H9 (cell line): ENCODE results near the gene PMS1. TPM values are rescaled to one million over a fixed set of nuclear protein-coding genes. Genes with fewer than 3 reads are reported as not detected.

Experiments
- DNase-seq: peaks from one replicate; pipeline ENCODE4 v3.0.0-alpha.2; 2017
- H2AFZ ChIP-seq: one replicate; pipeline ENCODE4 v1.6.1; 2013; ENCODE audit warnings: mild to moderate bottlenecking, low read length, control low read depth, moderate library complexity
- H2AK5ac ChIP-seq: 2 replicates; pipeline ENCODE4 v1.6.1; 2013; ENCODE audit warnings: low read length, control low read depth, mixed read lengths; ENCODE audit not compliant: insufficient read length
- H2BK120ac ChIP-seq: one replicate; pipeline ENCODE4 v1.6.1; 2013; ENCODE audit warnings: low read depth, mild to moderate bottlenecking, low read length, control low read depth, inconsistent platforms; ENCODE audit not compliant: poor library complexity, severe bottlenecking
- H2BK12ac ChIP-seq: 2 replicates; pipeline ENCODE4 v1.6.1; 2013; ENCODE audit warnings: low read length, control low read depth, mixed read lengths, low read depth; ENCODE audit not compliant: insufficient read length
- H2BK15ac ChIP-seq: 2 replicates; pipeline ENCODE4 v1.6.1; 2013; ENCODE audit warnings: low read depth, low read length, control low read depth
- H2BK20ac ChIP-seq: one replicate; pipeline ENCODE4 v1.6.1; 2013; ENCODE audit warnings: low read depth, mild to moderate bottlenecking, low read length, control low read depth, inconsistent platforms; ENCODE audit not compliant: poor library complexity, severe bottlenecking
- H2BK5ac ChIP-seq: 2 replicates; pipeline ENCODE4 v1.6.1; 2013; ENCODE audit warnings: low read length, control low read depth, mixed read lengths; ENCODE audit not compliant: insufficient read length
- H3K14ac ChIP-seq: 2 replicates; pipeline ENCODE4 v1.6.1; 2013; ENCODE audit warnings: low read length, control low read depth; ENCODE audit not compliant: insufficient read depth
- H3K18ac ChIP-seq: 2 replicates; pipeline ENCODE4 v1.6.1; 2013; ENCODE audit warnings: low read depth, mild to moderate bottlenecking, mixed read lengths, low read length, control low read depth; ENCODE audit not compliant: insufficient read length
- H3K23ac ChIP-seq: 2 replicates; pipeline ENCODE4 v1.6.1; 2013; ENCODE audit warnings: low read length, control low read depth, mixed read lengths, low read depth; ENCODE audit not compliant: insufficient read length
- H3K23me2 ChIP-seq: 2 replicates; pipeline ENCODE4 v1.6.1; 2013; ENCODE audit warnings: low read depth, mild to moderate bottlenecking, mixed read lengths, low read length, control low read depth; ENCODE audit not compliant: insufficient read length, poor library complexity, severe bottlenecking
- H3K27ac ChIP-seq: 2 replicates; pipeline ENCODE4 v1.5.1; 2013; ENCODE audit warnings: low read length, control low read depth, mixed read lengths, low read depth; ENCODE audit not compliant: insufficient read length
- H3K27me3 ChIP-seq: 2 replicates; pipeline ENCODE4 v1.6.1; 2013; ENCODE audit warnings: low read length, control low read depth, inconsistent platforms; ENCODE audit not compliant: insufficient read depth
- H3K4ac ChIP-seq: 2 replicates; pipeline ENCODE4 v1.6.1; 2013; ENCODE audit warnings: low read depth, mild to moderate bottlenecking, control low read depth, inconsistent platforms, low read length, moderate library complexity
- H3K4me1 ChIP-seq: 2 replicates; pipeline ENCODE4 v1.6.1; 2013; ENCODE audit warnings: low read length, control low read depth, inconsistent platforms; ENCODE audit not compliant: insufficient read depth
- H3K4me2 ChIP-seq: 2 replicates; pipeline ENCODE4 v1.6.1; 2013; ENCODE audit warnings: low read length, control low read depth, mixed read lengths; ENCODE audit not compliant: insufficient read length, insufficient read depth
- H3K56ac ChIP-seq: 2 replicates; pipeline ENCODE4 v1.6.1; 2013; ENCODE audit warnings: low read depth, mild to moderate bottlenecking, mixed read lengths, low read length, control low read depth; ENCODE audit not compliant: insufficient read length
- H3K79me1 ChIP-seq: 2 replicates; pipeline ENCODE4 v1.6.1; 2013; ENCODE audit warnings: low read depth, mild to moderate bottlenecking, moderate library complexity, low read length, control low read depth, inconsistent platforms; ENCODE audit not compliant: insufficient read depth, poor library complexity, severe bottlenecking
- H3K79me2 ChIP-seq: 2 replicates; pipeline ENCODE4 v1.6.1; 2013; ENCODE audit warnings: low read length, control low read depth, inconsistent platforms; ENCODE audit not compliant: insufficient read depth
- H3K9ac ChIP-seq: 2 replicates; pipeline ENCODE4 v1.6.1; 2013; ENCODE audit warnings: low read length, control low read depth, mixed read lengths; ENCODE audit not compliant: insufficient read length; ENCODE audit errors: extremely low read depth
- H3K9me3 ChIP-seq: one replicate; pipeline ENCODE4 v1.6.1; 2013; ENCODE audit warnings: low read depth, low read length, inconsistent platforms; ENCODE audit not compliant: control insufficient read depth
- H3T11ph ChIP-seq: one replicate; pipeline ENCODE4 v1.6.1; 2013; ENCODE audit warnings: mild to moderate bottlenecking, low read length, control low read depth, inconsistent platforms
- H4K20me1 ChIP-seq: one replicate; pipeline ENCODE4 v1.6.1; 2013; ENCODE audit not compliant: control insufficient read depth, insufficient read length, insufficient read depth
- H4K5ac ChIP-seq: 2 replicates; pipeline ENCODE4 v1.6.1; 2013; ENCODE audit warnings: low read depth, mild to moderate bottlenecking, mixed read lengths, low read length, control low read depth; ENCODE audit not compliant: insufficient read length
- H4K8ac ChIP-seq: replicated peaks from 2 replicates; pipeline ENCODE4 v1.6.1; 2013; ENCODE audit warnings: low read length, control low read depth, mixed read lengths, low read depth; ENCODE audit not compliant: insufficient read length
- H4K91ac ChIP-seq: 2 replicates; pipeline ENCODE4 v1.6.1; 2013; ENCODE audit warnings: low read depth, mild to moderate bottlenecking, moderate library complexity, mixed read lengths, low read length, control low read depth; ENCODE audit not compliant: insufficient read length
- H3K27ac Mint-ChIP-seq, 3 experiments: 2 replicates in 2 of 3; 3 replicates in 1 of 3; pipeline ENCODE4 v1.8.0; 2020 to 2021; ENCODE audit warnings: mixed read lengths in 3 of 3, mild to moderate bottlenecking in 1 of 3, moderate library complexity in 1 of 3
- H3K27me3 Mint-ChIP-seq: 2 replicates; pipeline ENCODE4 v1.8.0; 2021; ENCODE audit warnings: low read depth, mild to moderate bottlenecking, moderate library complexity, mixed read lengths
- H3K36me3 Mint-ChIP-seq, 3 experiments: 2 replicates in 2 of 3; 3 replicates in 1 of 3; pipeline ENCODE4 v1.8.0; 2020 to 2021; ENCODE audit warnings: low read depth in 3 of 3, mixed read lengths in 3 of 3; ENCODE audit not compliant: insufficient read depth in 1 of 3
- H3K4me1 Mint-ChIP-seq, 2 experiments: 2 replicates each; pipeline ENCODE4 v1.8.0; 2020; ENCODE audit warnings: mixed read lengths in 2 of 2
- H3K4me3 Mint-ChIP-seq, 2 experiments: 2 replicates in 1 of 2; 3 replicates in 1 of 2; pipeline ENCODE4 v1.8.0; 2020 to 2021; ENCODE audit warnings: mild to moderate bottlenecking in 2 of 2, mixed read lengths in 2 of 2, moderate library complexity in 1 of 2
- H3K9me3 Mint-ChIP-seq, 2 experiments: 2 replicates in 1 of 2; 3 replicates in 1 of 2; pipeline ENCODE4 v1.8.0; 2020; ENCODE audit warnings: mild to moderate bottlenecking in 2 of 2, mixed read lengths in 2 of 2, moderate library complexity in 1 of 2
- CTCF ChIP-seq: fragments of 200-600 bp; sonication (generic); conservative IDR thresholded peaks from 3 replicates; pipeline ENCODE4 v1.8.0; 2021; ENCODE audit warnings: antibody characterized with exemption, mild to moderate bottlenecking
- WGBS: extraction: QIAGEN DNeasy Blood & Tissue Kit; methylation state at CpG from one replicate; pipeline ENCODE4 v1.1.7; 2013; ENCODE audit warnings: missing lambda C conversion rate, low lambda C conversion rate, mixed read lengths; ENCODE audit not compliant: insufficient read length; ENCODE audit errors: extremely low coverage; 5-methylcytosine and 5-hydroxymethylcytosine counted together
- total RNA-seq: library from RNA; stranded (reverse); gene quantifications from 2 replicates; pipeline ENCODE4 v1.2.1, GENCODE V29; 2021

The PMS1 gene
- total RNA-seq, 1 experiment from 2014 or later = 47.2 TPM

- no peak overlapping the region for H3K9ac ChIP-seq
- H3K56ac ChIP-seq = no peak overlapping the region
- no peak overlapping the region for H2BK120ac ChIP-seq
- no peak overlapping the region for H3K4me2 ChIP-seq
- Mint-ChIP-seq H3K27me3 (no peaks in the 10 kb centered on the region), H3K36me3 (peaks cover 0 to 7% (median 2%) of the 10 kb centered on the region in 3 experiments; a peak in 1 of 7 replicates), H3K27ac (no peak overlapping the region), H3K4me1 (no peaks in the 10 kb centered on the region; a peak in 1 of 4 replicates), H3K4me3 (no peak overlapping the region), H3K9me3 (peaks cover 3 to 6% of the 10 kb centered on the region in 2 experiments; a peak in 3 of 5 replicates)
- H2AFZ ChIP-seq = no peak overlapping the region
- no peaks in the 10 kb centered on the region for H3K9me3 ChIP-seq
- no peak for DNase-seq
- no peak overlapping the region for H2AK5ac ChIP-seq
- no peaks in the 10 kb centered on the region for H3K79me1 ChIP-seq
- H3T11ph ChIP-seq = no peak overlapping the region
- H3K23me2 ChIP-seq = no peaks in the 10 kb centered on the region
- no peak for TF ChIP-seq CTCF
- no peaks in the 10 kb centered on the region for H3K79me2 ChIP-seq
- no peak overlapping the region for H2BK15ac ChIP-seq
- H4K5ac ChIP-seq = no peak overlapping the region
- H3K4me1 ChIP-seq = no peaks in the 10 kb centered on the region
- H2BK12ac ChIP-seq = no peak overlapping the region
- WGBS = no CpG with 5 or more reads among the region's 1 CpG
- no peak overlapping the region for H3K4ac ChIP-seq
- H2BK5ac ChIP-seq = no peak overlapping the region
- H3K14ac ChIP-seq = no peak overlapping the region
- H4K8ac ChIP-seq = no peak overlapping the region
- no peak overlapping the region for H3K18ac ChIP-seq
- H4K20me1 ChIP-seq = no peaks in the 10 kb centered on the region
- H3K23ac ChIP-seq = no peak overlapping the region
- H3K27ac ChIP-seq = no peak overlapping the region
- H3K27me3 ChIP-seq = no peaks in the 10 kb centered on the region
- H4K91ac ChIP-seq = no peak overlapping the region
- H2BK20ac ChIP-seq = no peak overlapping the region
Measured at GRCh38 chr2:189896809-189897208, 112.6 kb downstream of the PMS1 start.
